ENCODE data around the gene LRFN3.

The LRFN3 gene

GRCh38 chr19:35958660-35959039, 22.5 kb downstream of the LRFN3 start:
- Histone ChIP-seq H3K4me1 (ENCODE audit: control insufficient read depth, insufficient read depth, low read length) (peaks cover 7% of the 10 kb centered on the region; the same call in 1 of the 2 replicates), H3K36me3 (ENCODE audit: control insufficient read depth, insufficient read depth, low read length) (no peaks in the 10 kb centered on the region), H3K9me3 (ENCODE audit: control insufficient read depth, insufficient read depth, low read length) (no peaks in the 10 kb centered on the region), H3K4me3 (ENCODE audit: low read depth, low read length) (peak overlapping the region; percentile 52), H3K27ac (ENCODE audit: low read depth, low read length) (no peak overlapping the region), H3K9ac (ENCODE audit: low read depth, low read length) (no peak overlapping the region), H3K27me3 (ENCODE audit: control insufficient read depth, insufficient read depth, low read length) (peaks cover 36% of the 10 kb centered on the region)

DNA sequence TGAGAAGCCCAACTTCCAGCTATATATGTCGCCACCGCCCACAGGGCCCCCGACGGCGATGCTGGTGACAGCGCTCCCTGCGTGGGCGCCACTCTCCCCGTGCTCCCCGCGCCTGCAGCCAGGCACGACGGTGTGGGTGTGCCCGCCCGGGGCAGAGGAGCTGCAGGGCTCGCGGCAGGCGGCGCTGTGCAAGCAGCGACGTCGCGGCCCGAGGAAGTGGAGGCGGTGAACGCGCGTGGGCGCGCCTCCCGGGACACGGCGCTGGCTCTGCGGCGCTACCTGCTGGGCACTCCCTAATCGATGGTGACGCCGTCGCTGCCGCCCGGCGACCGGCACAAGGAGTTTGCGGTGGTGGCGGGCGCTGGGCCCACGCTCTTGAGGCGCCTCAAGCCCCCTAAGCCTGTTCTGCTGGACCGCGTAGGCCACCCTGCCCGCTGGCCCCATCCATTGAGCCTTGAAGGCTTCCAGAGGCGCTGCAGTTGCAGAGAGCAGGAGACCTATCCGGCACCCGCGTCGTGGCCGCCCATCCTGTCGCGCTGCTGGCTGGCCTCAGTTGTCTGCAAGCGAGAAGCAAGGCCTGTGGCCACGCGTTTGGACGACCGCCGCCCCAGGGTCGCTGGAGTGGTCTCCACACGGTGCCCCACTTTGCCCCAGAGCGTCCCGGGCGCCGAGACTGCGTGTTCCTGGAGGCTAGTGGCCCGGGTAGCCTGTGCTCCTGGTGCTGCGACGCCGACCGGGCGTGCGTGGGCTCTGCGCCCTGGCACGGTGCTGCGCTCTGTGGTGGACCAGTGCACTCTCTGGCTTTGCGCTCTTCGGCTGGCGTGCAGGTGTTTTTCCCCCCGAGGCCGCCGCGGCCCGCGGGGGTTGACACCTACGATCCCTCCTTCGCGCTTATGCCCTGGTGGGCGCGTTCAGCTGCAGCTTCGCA, 23.1 kb downstream of the LRFN3 start:
- Histone ChIP-seq H3K9me3 (ENCODE audit: control insufficient read depth, insufficient read depth, low read length) (no peaks in the 10 kb centered on the region), H3K4me1 (ENCODE audit: control insufficient read depth, insufficient read depth, low read length) (peaks cover 7% of the 10 kb centered on the region; the same call in 1 of the 2 replicates), H3K27ac (ENCODE audit: low read depth, low read length) (no peak overlapping the region), H3K4me3 (ENCODE audit: low read depth, low read length) (peak overlapping the region; percentile 52), H3K36me3 (ENCODE audit: control insufficient read depth, insufficient read depth, low read length) (no peaks in the 10 kb centered on the region), H3K9ac (ENCODE audit: low read depth, low read length) (no peak overlapping the region), H3K27me3 (ENCODE audit: control insufficient read depth, insufficient read depth, low read length) (peaks cover 36% of the 10 kb centered on the region)

DNA sequence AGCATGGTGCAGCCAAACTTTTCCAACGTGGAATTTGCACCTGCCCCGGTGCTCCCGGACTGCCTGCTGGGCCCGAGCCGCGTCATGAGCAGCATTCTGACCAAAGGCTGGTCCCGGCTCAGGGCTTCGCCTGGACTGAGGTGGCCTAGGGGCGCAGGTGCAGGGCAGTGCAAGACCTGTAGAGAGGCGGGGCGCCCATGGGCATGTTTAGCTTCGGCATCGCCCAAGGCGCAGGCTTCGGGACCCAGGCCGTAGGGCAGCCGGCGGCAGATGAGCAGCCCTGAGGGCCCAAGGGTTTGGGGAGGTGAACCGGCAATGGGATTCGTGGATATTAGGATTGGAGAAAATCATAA, 23.8 kb downstream of the LRFN3 start:
- H3K36me3 ChIP-seq (ENCODE audit: control insufficient read depth, insufficient read depth, low read length): no peaks in the 10 kb centered on the region
- no peak overlapping the region for H3K27ac ChIP-seq (ENCODE audit: low read depth, low read length)
- H3K4me3 ChIP-seq (ENCODE audit: low read depth, low read length): peak overlapping the region; percentile 52; the same call in 1 of the 2 replicates
- H3K27me3 ChIP-seq (ENCODE audit: control insufficient read depth, insufficient read depth, low read length): peaks cover 36% of the 10 kb centered on the region
- H3K4me1 ChIP-seq (ENCODE audit: control insufficient read depth, insufficient read depth, low read length): peaks cover 7% of the 10 kb centered on the region; the same call in 1 of the 2 replicates
- H3K9me3 ChIP-seq (ENCODE audit: control insufficient read depth, insufficient read depth, low read length): no peaks in the 10 kb centered on the region
- H3K9ac ChIP-seq (ENCODE audit: low read depth, low read length): no peak overlapping the region

- Histone ChIP-seq H3K27ac (ENCODE audit: low read depth, low read length) (no peak overlapping the region), H3K9ac (ENCODE audit: low read depth, low read length) (no peak overlapping the region), H3K36me3 (ENCODE audit: control insufficient read depth, insufficient read depth, low read length) (no peaks in the 10 kb centered on the region), H3K4me3 (ENCODE audit: low read depth, low read length) (no peak overlapping the region), H3K27me3 (ENCODE audit: control insufficient read depth, insufficient read depth, low read length) (peaks cover 36% of the 10 kb centered on the region), H3K4me1 (ENCODE audit: control insufficient read depth, insufficient read depth, low read length) (peaks cover 7% of the 10 kb centered on the region; the same call in 1 of the 2 replicates), H3K9me3 (ENCODE audit: control insufficient read depth, insufficient read depth, low read length) (no peaks in the 10 kb centered on the region)
These were observed 24.3 kb downstream of the LRFN3 start for GRCh38 chr19:35960432-35960972.

- H3K4me1 ChIP-seq (ENCODE audit: control insufficient read depth, insufficient read depth, low read length): peaks cover 7% of the 10 kb centered on the region; the same call in 1 of the 2 replicates
- H3K36me3 ChIP-seq (ENCODE audit: control insufficient read depth, insufficient read depth, low read length): no peaks in the 10 kb centered on the region
- H3K4me3 ChIP-seq (ENCODE audit: low read depth, low read length): no peak overlapping the region
- no peaks in the 10 kb centered on the region for H3K9me3 ChIP-seq (ENCODE audit: control insufficient read depth, insufficient read depth, low read length)
- peaks cover 26% of the 10 kb centered on the region for H3K27me3 ChIP-seq (ENCODE audit: control insufficient read depth, insufficient read depth, low read length)
- H3K9ac ChIP-seq (ENCODE audit: low read depth, low read length): no peak overlapping the region
- no peak overlapping the region for H3K27ac ChIP-seq (ENCODE audit: low read depth, low read length)
These were observed 27.3 kb downstream of the LRFN3 start for GRCh38 chr19:35963514-35963913.

DNA sequence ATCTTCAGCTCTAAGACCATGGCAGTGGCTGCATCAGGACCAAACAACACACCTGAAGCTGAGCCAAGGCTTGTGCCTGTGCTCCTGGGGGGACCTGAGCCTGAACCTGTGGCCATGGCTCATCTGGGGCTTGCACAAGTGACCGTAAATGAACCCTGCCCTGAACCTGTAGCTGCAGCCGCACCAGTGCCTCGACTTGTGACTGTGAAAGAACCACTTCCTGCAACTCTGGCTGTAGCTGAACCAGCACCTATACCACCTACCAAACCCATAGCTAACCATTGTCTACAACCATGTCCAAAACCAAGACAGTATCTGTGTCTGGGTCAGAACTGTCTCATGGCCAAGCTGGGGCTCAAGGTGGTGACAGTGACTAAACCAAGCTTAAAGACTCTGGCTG, 30.6 kb downstream of the LRFN3 start:
- no peak overlapping the region for H3K27ac ChIP-seq (ENCODE audit: low read depth, low read length)
- no peaks in the 10 kb centered on the region for H3K36me3 ChIP-seq (ENCODE audit: control insufficient read depth, insufficient read depth, low read length)
- H3K4me1 ChIP-seq (ENCODE audit: control insufficient read depth, insufficient read depth, low read length): no peaks in the 10 kb centered on the region
- no peaks in the 10 kb centered on the region for H3K9me3 ChIP-seq (ENCODE audit: control insufficient read depth, insufficient read depth, low read length)
- no peak overlapping the region for H3K9ac ChIP-seq (ENCODE audit: low read depth, low read length)
- no peak overlapping the region for H3K4me3 ChIP-seq (ENCODE audit: low read depth, low read length)
- H3K27me3 ChIP-seq (ENCODE audit: control insufficient read depth, insufficient read depth, low read length): peaks cover 3% of the 10 kb centered on the region; the same call in 1 of the 2 replicates

- H3K4me1 ChIP-seq (ENCODE audit: control insufficient read depth, insufficient read depth, low read length): no peaks in the 10 kb centered on the region
- no peaks in the 10 kb centered on the region for H3K9me3 ChIP-seq (ENCODE audit: control insufficient read depth, insufficient read depth, low read length)
- no peak overlapping the region for H3K27ac ChIP-seq (ENCODE audit: low read depth, low read length)
- H3K27me3 ChIP-seq (ENCODE audit: control insufficient read depth, insufficient read depth, low read length): no peaks in the 10 kb centered on the region
- no peak overlapping the region for H3K4me3 ChIP-seq (ENCODE audit: low read depth, low read length)
- no peak overlapping the region for H3K9ac ChIP-seq (ENCODE audit: low read depth, low read length)
- no peaks in the 10 kb centered on the region for H3K36me3 ChIP-seq (ENCODE audit: control insufficient read depth, insufficient read depth, low read length)
These were observed 37.3 kb downstream of the LRFN3 start for GRCh38 chr19:35973487-35973886.

GRCh38 chr19:35975608-35976214, 39.5 kb downstream of the LRFN3 start:
- Histone ChIP-seq H3K27me3 (ENCODE audit: control insufficient read depth, insufficient read depth, low read length) (no peaks in the 10 kb centered on the region), H3K36me3 (ENCODE audit: control insufficient read depth, insufficient read depth, low read length) (no peaks in the 10 kb centered on the region)

GRCh38 chr19:35977446-35978222, 41.5 kb downstream of the LRFN3 start:
- Histone ChIP-seq H3K9me3 (ENCODE audit: control insufficient read depth, insufficient read depth, low read length) (no peaks in the 10 kb centered on the region), H3K4me1 (ENCODE audit: control insufficient read depth, insufficient read depth, low read length) (no peaks in the 10 kb centered on the region), H3K27me3 (ENCODE audit: control insufficient read depth, insufficient read depth, low read length) (no peaks in the 10 kb centered on the region), H3K9ac (ENCODE audit: low read depth, low read length) (no peak overlapping the region), H3K4me3 (ENCODE audit: low read depth, low read length) (no peak overlapping the region), H3K36me3 (ENCODE audit: control insufficient read depth, insufficient read depth, low read length) (no peaks in the 10 kb centered on the region), H3K27ac (ENCODE audit: low read depth, low read length) (no peak overlapping the region)

More at GRCh38 chr19:35975608-35976214, 39.5 kb downstream of the LRFN3 start:
- H3K9ac ChIP-seq (ENCODE audit: low read depth, low read length): no peak overlapping the region
- H3K4me3 ChIP-seq (ENCODE audit: low read depth, low read length): no peak overlapping the region
- H3K4me1 ChIP-seq (ENCODE audit: control insufficient read depth, insufficient read depth, low read length): no peaks in the 10 kb centered on the region
- H3K27ac ChIP-seq (ENCODE audit: low read depth, low read length): no peak overlapping the region
- H3K9me3 ChIP-seq (ENCODE audit: control insufficient read depth, insufficient read depth, low read length): no peaks in the 10 kb centered on the region

DNA sequence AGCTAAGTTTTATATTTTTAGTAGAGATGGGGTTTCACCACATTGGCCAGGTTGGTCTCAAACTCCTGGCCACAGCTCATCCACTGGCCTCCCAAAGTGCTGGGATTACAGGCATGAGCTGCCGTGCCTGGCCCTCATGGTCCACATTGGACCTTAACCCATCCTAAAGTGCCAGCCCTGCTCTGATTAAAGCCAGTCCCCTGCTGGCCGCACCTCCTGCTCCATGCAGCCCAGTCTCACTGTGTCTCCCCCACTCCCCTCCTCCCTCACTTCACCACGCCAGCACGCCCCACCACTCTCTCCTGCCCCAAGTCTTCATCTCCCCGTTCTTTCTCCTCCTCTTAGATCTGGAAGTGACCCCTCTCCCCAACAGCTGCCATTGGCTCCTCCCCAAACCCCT, 42.1 kb downstream of the LRFN3 start:
- no peak overlapping the region for H3K9ac ChIP-seq (ENCODE audit: low read depth, low read length)

More for the DNA sequence above, 42.1 kb downstream of the LRFN3 start:
- no peaks in the 10 kb centered on the region for H3K27me3 ChIP-seq (ENCODE audit: control insufficient read depth, insufficient read depth, low read length)
- no peaks in the 10 kb centered on the region for H3K36me3 ChIP-seq (ENCODE audit: control insufficient read depth, insufficient read depth, low read length)
- H3K4me3 ChIP-seq (ENCODE audit: low read depth, low read length): no peak overlapping the region
- no peak overlapping the region for H3K27ac ChIP-seq (ENCODE audit: low read depth, low read length)
- no peaks in the 10 kb centered on the region for H3K9me3 ChIP-seq (ENCODE audit: control insufficient read depth, insufficient read depth, low read length)
- no peaks in the 10 kb centered on the region for H3K4me1 ChIP-seq (ENCODE audit: control insufficient read depth, insufficient read depth, low read length)
